ENCODE measurements around the gene MT1M. TPM values are rescaled to one million over a fixed set of nuclear protein-coding genes. Genes with fewer than 3 reads are reported as not detected.

Gene MT1M
- total and polyA plus RNA-seq, 10 of the 15 experiments (the other 5 are each of a cell fraction or from before 2014, with no cell fraction given): not detected

DNA sequence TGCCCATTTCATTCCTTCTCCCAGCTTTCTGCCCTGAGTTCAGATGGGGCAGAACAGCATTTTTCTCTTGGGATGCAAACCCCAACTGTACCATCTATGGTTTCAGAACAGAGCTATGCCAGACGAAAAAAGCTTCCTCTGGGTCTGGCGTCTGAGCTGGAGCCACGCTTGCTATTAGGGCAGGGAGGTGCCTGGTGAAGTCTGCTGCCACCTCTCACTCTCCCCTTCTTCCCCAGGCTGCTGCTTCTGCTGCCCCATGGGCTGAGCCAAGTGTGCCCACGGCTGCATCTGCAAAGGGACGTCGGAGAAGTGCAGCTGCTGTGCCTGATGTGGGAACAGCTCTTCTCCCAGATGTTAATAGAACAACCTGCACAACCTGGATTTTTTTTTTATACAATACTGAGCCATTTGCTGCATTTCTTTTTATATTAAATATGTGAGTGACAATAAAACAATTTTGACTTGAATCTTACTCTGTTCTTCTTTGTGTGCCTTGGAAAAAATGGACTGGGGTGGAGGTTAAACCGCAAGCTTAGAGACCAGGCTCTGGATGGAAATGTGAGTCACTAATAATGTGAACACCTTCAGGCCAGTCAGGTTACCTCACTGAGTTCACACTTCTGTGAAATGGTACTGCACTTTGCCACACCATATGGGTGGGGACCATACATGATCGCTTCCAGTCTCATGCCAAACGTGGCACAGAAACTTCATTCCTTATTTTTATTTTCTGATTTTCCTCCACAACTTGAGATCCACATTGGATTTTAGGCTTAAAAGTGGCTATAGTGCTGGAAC lies 4.4 kb downstream of the MT1M start:
- no peak overlapping the region for H3K4me2 ChIP-seq (ENCODE audit: control insufficient read depth, insufficient read depth)
- POLR2A ChIA-PET: no interaction called here
- FAIRE-seq: no peak
- peaks cover 18 to 24% of the 10 kb centered on the region in 2 experiments for H3K27me3 ChIP-seq (replicated peaks in 1 of 2; ENCODE audit: control insufficient read depth in 2 of 2, insufficient read depth in 2 of 2, low read length in 1 of 2)
- DNase-seq (ENCODE audit: low read depth, low spot score): no peak
- in situ Hi-C loops (cut with MboI): no loop called here
- no peak overlapping the region for H3K4me3 ChIP-seq
- SMC1A ChIA-PET (ENCODE audit: uncharacterized antibody, unreplicated experiment): no interaction called here
- no peak overlapping the region for H3K9ac ChIP-seq (ENCODE audit: control insufficient read depth, insufficient read depth, low read length)
- intact Hi-C loops (cut with micrococcal nuclease; ENCODE audit: unreplicated experiment): no loop called here
- TF ChIP-seq CREM (IDR thresholded peaks at IDR 0.05; ENCODE audit: low read depth): no peak
- TF ChIP-seq PML (IDR thresholded peaks at IDR 0.05; ENCODE audit: low read length): no peak
- no peak for TF ChIP-seq CHD1 (IDR thresholded peaks at IDR 0.05; ENCODE audit: low read depth, low read length)
- TF ChIP-seq BACH1 (IDR thresholded peaks at IDR 0.05; ENCODE audit: borderline replicate concordance): no peak
- TF ChIP-seq YBX1 (IDR thresholded peaks at IDR 0.05): no peak
- BruUV-seq (replicated peaks): no TSS peak
- H3K36me3 ChIP-seq (ENCODE audit: control insufficient read depth in 2 of 2, insufficient read depth in 2 of 2, low read length in 1 of 2): no peaks in the 10 kb centered on the region
- CTCF ChIA-PET: no interaction called here
- H3K9me3 ChIP-seq (replicated peaks; ENCODE audit: control insufficient read depth, insufficient read depth, low read length): no peaks in the 10 kb centered on the region
- H3K27ac ChIP-seq (ENCODE audit: control insufficient read depth, insufficient read depth): no peak overlapping the region
- no peaks in the 10 kb centered on the region for H3K4me1 ChIP-seq (ENCODE audit: control insufficient read depth, insufficient read depth, low read length)
- no peak for ATAC-seq
- no peaks in the 10 kb centered on the region for H4K20me1 ChIP-seq (ENCODE audit: control insufficient read depth, insufficient read depth)
- no peaks in the 10 kb centered on the region for H3K79me2 ChIP-seq (ENCODE audit: control insufficient read depth, insufficient read depth, low read length)
- no peak overlapping the region for H2AFZ ChIP-seq (ENCODE audit: control insufficient read depth, low read depth, low read length)
- RAD21 ChIA-PET (ENCODE audit: unreplicated experiment): no interaction called here
- whole genome bisulfite sequencing (ENCODE audit: insufficient coverage, insufficient replicate concordance, low lambda C conversion rate, missing lambda C conversion rate): 11% methylated on average over 9 of the region's 9 CpGs

DNA sequence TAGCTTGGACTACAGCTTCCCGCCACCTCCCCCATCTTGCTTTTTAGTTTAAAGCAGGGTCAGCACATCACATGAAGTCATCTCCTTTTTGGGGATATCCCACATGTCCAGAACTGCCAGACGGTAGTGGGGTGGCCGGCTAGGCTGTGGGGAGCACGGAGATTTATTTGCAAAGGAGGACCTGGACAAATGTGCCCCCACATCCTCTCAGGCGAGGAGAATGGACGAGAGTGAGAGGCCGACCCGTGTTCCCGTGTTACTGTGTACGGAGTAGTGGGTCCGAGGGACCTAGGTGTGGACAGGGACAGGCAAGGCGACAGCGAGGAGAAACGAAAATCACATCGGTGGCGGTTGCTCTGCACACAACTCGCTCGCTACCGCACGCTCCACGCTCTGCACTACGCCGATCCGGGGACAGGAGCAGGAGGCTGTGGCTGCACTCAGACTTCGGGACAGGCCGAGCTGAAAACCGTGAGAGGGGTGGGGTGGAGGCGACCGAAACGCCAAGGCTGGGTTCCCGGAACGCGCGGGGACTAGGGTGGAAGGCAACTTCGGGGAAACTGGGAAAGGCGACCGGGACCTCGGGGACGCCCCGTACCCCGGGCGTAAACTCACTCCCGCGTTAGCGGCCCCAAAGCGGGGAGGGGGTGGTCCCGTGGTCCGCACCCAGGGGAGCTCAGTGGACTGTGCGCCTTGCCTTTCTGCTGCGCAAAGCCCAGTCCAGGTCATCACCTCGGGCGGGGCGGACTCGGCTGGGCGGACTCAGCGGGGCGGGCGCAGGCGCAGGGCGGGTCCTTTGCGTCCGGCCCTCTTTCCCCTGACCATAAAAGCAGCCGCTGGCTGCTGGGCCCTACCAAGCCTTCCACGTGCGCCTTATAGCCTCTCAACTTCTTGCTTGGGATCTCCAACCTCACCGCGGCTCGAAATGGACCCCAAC lies 5.6 kb downstream of the MT1M start, which contains the start of gene MT1A:
MT1A (plus strand) TSS at position 853 of the 937 bp plus-strand sequence; CDS start at position 926, 73 bp downstream.
- no peak for FAIRE-seq
- Histone ChIP-seq H3K27me3 (replicated peaks in 1 of 2; ENCODE audit: control insufficient read depth in 2 of 2, insufficient read depth in 2 of 2, low read length in 1 of 2) (peaks cover 6 to 23% of the 10 kb centered on the region in 2 experiments), H3K9me3 (replicated peaks; ENCODE audit: control insufficient read depth, insufficient read depth, low read length) (no peaks in the 10 kb centered on the region), H3K4me3 (no peak within 1 kb of the TSS), H3K4me2 (ENCODE audit: control insufficient read depth, insufficient read depth) (no peak within 1 kb of the TSS), H3K36me3 (ENCODE audit: control insufficient read depth in 2 of 2, insufficient read depth in 2 of 2, low read length in 1 of 2) (no peaks in the 10 kb centered on the region), H2AFZ (ENCODE audit: control insufficient read depth, low read depth, low read length) (no peak within 1 kb of the TSS), H3K4me1 (ENCODE audit: control insufficient read depth, insufficient read depth, low read length) (no peaks in the 10 kb centered on the region), H3K9ac (ENCODE audit: control insufficient read depth, insufficient read depth, low read length) (no peak within 1 kb of the TSS), H3K27ac (ENCODE audit: control insufficient read depth, insufficient read depth) (no peak within 1 kb of the TSS), H4K20me1 (ENCODE audit: control insufficient read depth, insufficient read depth) (no peaks in the 10 kb centered on the region), H3K79me2 (ENCODE audit: control insufficient read depth, insufficient read depth, low read length) (no peaks in the 10 kb centered on the region)
- 29% methylated on average over 64 of the region's 68 CpGs for WGBS (ENCODE audit: insufficient coverage, insufficient replicate concordance, low lambda C conversion rate, missing lambda C conversion rate)
- intact Hi-C loops (cut with micrococcal nuclease; ENCODE audit: unreplicated experiment): no loop called here
- BruUV-seq (replicated peaks): no TSS peak
- in situ Hi-C loops (cut with MboI): no loop called here
- ChIA-PET CTCF (interaction anchor here (0.9 kb wide), 1 partner anchor 37 kb away, joined by 4 read pairs; no protein-coding TSS in a partner anchor), SMC1A (ENCODE audit: uncharacterized antibody, unreplicated experiment) (no interaction called here), POLR2A (no interaction called here), RAD21 (ENCODE audit: unreplicated experiment) (no interaction called here)
- DNase-seq (ENCODE audit: low read depth, low spot score): no peak
- TF ChIP-seq, protein P1, sequence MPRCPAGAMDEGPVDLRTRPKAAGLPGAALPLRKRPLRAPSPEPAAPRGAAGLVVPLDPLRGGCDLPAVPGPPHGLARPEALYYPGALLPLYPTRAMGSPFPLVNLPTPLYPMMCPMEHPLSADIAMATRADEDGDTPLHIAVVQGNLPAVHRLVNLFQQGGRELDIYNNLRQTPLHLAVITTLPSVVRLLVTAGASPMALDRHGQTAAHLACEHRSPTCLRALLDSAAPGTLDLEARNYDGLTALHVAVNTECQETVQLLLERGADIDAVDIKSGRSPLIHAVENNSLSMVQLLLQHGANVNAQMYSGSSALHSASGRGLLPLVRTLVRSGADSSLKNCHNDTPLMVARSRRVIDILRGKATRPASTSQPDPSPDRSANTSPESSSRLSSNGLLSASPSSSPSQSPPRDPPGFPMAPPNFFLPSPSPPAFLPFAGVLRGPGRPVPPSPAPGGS (IDR thresholded peaks at IDR 0.05; ENCODE audit: borderline replicate concordance, insufficient read depth, low read depth, low read length, poor library complexity, severe bottlenecking): no peak
- ATAC-seq: no peak; the same call in 2 of the 3 replicates
